ENCODE results near the gene PCYT2. TPM values are rescaled to one million over a fixed set of nuclear protein-coding genes. Genes with fewer than 3 reads are reported as not detected.

Gene PCYT2
- total RNA-seq, 1 donor from 2014 or later = 28.9 TPM

- no peak for DNase-seq (ENCODE audit: low spot score in 2 of 2)
- no peak for FAIRE-seq
These were observed 7.8 kb downstream of the PCYT2 start for GRCh38 chr17:81903415-81903831.

GRCh38 chr17:81902653-81903414, 8.4 kb downstream of the PCYT2 start:
- no peak for FAIRE-seq
- no peak for DNase-seq (ENCODE audit: low spot score in 2 of 2)

GRCh38 chr17:81902023-81902652, 9.1 kb downstream of the PCYT2 start, which contains the start of gene NPB:
NPB (plus strand) TSS chr17:81902238; CDS start chr17:81902278, 40 bp downstream.
- FAIRE-seq (no peak), DNase-seq (ENCODE audit: low spot score in 2 of 2) (peak; percentile 67)

- FAIRE-seq = no peak
- no peak for DNase-seq (ENCODE audit: low spot score in 2 of 2)
These were observed 9.8 kb downstream of the PCYT2 start for GRCh38 chr17:81901167-81902022.

- DNase-seq (ENCODE audit: low spot score in 2 of 2) (no peak), FAIRE-seq (no peak)
These were observed 10.9 kb downstream of the PCYT2 start for GRCh38 chr17:81900181-81900820.

- FAIRE-seq = no peak
- no peak for DNase-seq (ENCODE audit: low spot score in 2 of 2)
These were observed 11.6 kb downstream of the PCYT2 start for GRCh38 chr17:81899514-81900166.

- DNase-seq (ENCODE audit: low spot score in 2 of 2) (no peak), FAIRE-seq (no peak)
These were observed 12.3 kb downstream of the PCYT2 start for GRCh38 chr17:81898885-81899284.

GRCh38 chr17:81898029-81898866, 13.0 kb downstream of the PCYT2 start:
- FAIRE-seq = no peak
- no peak for DNase-seq (ENCODE audit: low spot score in 2 of 2)

GRCh38 chr17:81895400-81895799, 15.8 kb downstream of the PCYT2 start:
- no peak for DNase-seq (ENCODE audit: low spot score in 2 of 2)
- no peak for FAIRE-seq

GRCh38 chr17:81891303-81891552, 20.0 kb downstream of the PCYT2 start:
- FAIRE-seq (no peak), DNase-seq (ENCODE audit: low spot score in 2 of 2) (no peak)

- DNase-seq (ENCODE audit: low spot score in 2 of 2) = no peak
- FAIRE-seq = no peak
These were observed 20.5 kb downstream of the PCYT2 start for GRCh38 chr17:81890447-81891302.

- DNase-seq (ENCODE audit: low spot score in 2 of 2) = no peak
- no peak for FAIRE-seq
These were observed 21.6 kb downstream of the PCYT2 start for GRCh38 chr17:81889602-81890001.

GRCh38 chr17:81888988-81889595, 22.1 kb downstream of the PCYT2 start:
- DNase-seq (ENCODE audit: low spot score in 2 of 2) (no peak), FAIRE-seq (no peak)

GRCh38 chr17:81888105-81888987, 22.9 kb downstream of the PCYT2 start:
- DNase-seq (ENCODE audit: low spot score in 2 of 2) (no peak), FAIRE-seq (no peak)

- no peak for FAIRE-seq
- no peak for DNase-seq (ENCODE audit: low spot score in 2 of 2)
These were observed 25.2 kb downstream of the PCYT2 start for GRCh38 chr17:81885869-81886548.

- no peak for DNase-seq (ENCODE audit: low spot score in 2 of 2)
- no peak for FAIRE-seq
These were observed 25.7 kb downstream of the PCYT2 start for GRCh38 chr17:81885454-81885853.

- no peak for DNase-seq (ENCODE audit: low spot score in 2 of 2)
These were observed 26.2 kb downstream of the PCYT2 start for GRCh38 chr17:81884968-81885367.

More at GRCh38 chr17:81884968-81885367, 26.2 kb downstream of the PCYT2 start:
- FAIRE-seq = no peak

Data from frontal cortex (tissue), 4 donors.